Ecto neural progenitor cell (in vitro differentiated cells): ENCODE results near the gene STK40.
A peak's percentile ranks its signal among the peaks of the same experiment; 100 is the strongest.

Experiments
- DNase-seq: peaks from one replicate; pipeline ENCODE4 v3.0.0-alpha.2; 2018; ENCODE audit warnings: low spot score

STK40 gene

DNA sequence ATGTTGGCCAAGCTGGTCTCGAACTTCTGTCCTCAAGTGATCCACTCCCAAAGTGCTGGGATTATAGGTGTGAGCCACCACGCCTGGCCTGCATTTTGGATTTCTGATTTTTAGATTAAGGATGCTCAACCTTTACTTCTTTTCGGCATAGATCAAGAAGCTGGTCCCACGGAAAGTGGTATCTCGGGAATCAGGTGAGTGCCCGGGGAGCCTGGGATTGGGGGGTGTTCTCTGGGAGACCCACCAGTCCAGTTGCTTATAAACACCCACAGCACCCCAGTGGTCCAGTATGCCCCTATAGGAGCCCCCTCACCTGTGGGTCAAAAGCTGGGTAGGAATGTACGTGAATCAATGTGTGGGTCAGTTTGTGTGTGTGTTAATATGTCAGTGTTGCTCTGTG lies 76.3 kb downstream of the STK40 start:
- DNase-seq, result no peak

GRCh38 chr1:36307601-36308330 lies 78.0 kb downstream of the STK40 start:
- DNase-seq, result peak; percentile 49

DNA sequence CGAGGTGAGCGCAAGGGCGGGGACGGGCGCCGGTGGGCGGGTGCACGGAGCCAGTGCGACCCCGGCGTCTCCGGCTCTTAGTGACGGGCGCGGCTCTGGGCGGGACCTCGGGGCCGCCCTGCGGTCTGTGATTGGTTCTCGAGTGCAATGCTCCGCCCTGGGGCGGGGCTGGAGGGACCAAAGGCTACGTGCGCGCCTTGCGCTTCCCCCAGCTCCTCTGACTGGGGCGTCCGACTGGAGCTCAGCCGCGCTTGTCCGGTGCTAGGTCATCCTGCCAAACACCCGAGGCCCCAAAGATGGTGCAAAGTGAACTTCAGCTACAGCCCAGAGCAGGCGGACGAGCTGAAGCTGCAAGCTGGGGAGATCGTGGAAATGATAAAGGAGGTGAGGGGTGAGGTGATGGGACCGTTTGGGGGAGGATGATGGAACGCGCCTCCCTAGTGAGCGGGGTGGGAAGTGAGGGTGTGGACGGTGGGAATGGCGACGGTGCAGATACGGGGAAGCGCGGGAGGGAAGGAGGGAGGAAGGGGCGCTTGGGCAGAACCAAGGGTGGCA lies 78.7 kb downstream of the STK40 start:
- peak; percentile 97 for DNase-seq

DNA sequence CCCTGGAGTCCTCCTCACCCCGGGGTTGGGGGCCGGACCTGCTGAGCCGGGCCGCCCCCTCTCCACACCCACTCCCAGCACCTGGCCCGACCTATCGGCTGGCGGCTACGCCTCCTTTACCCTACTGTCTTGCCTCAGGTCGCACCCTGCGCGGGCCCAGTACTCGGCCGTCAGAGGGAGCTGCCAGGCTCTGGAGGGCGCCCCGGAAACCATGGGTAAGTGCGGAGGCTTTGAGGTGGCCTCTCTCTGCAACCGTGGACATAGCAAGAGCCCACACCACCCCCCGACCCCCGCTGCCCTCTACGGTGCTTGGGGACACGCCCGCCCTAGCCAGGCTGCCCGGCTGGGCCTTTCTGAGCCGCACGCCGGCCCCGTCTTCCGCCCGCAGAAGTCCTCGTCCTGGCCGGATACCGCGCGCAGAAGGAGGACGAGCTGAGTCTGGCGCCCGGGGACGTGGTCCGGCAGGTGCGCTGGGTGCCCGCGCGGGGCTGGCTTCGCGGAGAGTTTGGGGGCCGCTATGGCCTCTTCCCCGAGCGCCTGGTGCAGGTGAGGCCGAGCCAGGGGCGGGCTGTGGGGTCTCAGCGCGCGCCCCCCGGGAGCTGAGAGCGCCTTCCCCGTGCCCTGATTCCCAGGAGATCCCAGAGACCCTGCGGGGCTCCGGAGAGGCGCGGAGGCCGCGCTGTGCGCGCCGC lies 79.4 kb downstream of the STK40 start, which contains the start of gene SH3D21:
TSS of gene SH3D21 (plus strand) at position 159 of the 692 bp plus-strand sequence. CDS start at position 212, 53 bp downstream.
- DNase-seq, result peak; percentile 80

GRCh38 chr1:36305915-36306209 lies 79.9 kb downstream of the STK40 start:
- no peak for DNase-seq

DNA sequence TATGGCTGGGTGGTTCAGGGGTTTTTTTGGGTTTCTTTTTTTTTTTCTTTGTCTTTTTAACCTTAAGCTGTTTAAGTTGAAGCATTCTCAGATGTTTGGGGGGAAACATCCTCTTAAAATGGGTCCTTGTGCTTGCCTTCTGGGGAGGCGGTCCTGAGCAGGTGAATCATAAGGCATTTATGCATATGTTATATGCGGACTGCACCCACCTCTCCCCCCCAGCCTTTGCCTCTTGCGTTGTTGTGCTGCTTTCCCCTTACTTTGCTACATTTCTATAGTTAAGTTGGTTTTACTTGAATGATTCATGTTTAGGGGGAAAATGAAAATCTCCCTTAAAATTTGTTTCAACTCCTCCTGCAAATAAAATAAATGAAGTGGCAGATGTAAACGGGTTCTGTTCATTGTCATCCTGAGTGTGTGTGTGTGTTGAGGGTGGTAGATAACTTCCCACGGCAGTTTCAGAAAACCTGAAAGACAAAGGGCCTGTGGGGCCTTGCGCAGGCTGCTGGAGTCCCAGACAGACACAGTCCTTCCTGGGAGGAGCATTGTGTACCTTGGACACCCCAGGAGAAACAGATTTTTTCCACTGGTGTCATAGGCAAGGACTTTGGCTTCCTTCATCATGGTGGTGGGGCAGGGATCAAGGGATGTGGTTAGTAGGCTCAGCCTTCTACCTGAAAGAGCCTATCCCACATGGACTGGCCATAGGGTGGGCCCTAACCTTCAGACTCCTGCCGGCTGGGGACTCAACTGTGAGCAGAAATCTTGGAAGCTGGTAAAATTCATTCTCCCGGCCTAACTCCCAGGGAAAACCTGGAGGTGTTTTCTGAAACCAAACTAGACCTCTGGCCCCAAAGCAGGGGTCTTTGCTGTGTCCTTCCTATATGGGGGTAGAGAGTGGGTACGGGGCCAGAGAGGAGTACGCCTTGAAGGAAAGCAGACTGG lies 80.5 kb downstream of the STK40 start:
- DNase-seq, result no peak

GRCh38 chr1:36304521-36304920 lies 81.2 kb downstream of the STK40 start:
- no peak for DNase-seq

DNA sequence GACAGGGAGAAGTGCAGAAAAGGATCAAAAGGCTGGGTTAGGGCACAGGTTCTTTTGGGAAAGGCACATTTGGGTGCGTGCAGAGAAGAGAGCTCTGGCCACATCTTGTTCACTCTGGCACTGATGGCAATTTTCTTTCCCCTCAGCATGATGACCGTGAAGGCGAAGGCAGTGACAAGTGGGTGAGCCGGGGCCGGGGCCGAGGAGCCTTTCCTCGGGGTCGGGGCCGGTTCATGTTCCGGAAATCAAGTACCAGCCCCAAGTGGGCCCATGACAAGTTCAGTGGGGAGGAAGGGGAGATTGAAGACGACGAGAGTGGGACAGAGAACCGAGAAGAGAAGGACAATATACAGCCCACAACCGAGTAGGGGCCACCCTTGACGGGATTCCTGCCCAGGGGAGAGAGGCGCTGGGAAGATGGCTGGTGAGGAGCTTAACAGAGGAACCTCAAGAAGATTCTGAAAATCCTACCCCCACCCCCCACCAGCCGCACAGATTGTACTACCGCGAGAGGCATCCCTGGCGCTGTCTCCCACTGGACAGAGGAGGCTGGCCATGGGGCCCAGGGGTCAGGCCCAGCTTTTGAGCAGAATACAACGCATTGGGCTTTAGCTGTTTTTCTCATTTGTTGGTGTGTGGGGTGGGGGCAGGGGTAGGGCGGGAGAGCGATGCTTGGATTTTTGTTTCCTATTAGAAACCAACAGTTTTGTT lies 81.9 kb downstream of the STK40 start:
- no peak for DNase-seq

- DNase-seq, result no peak
Observed at GRCh38 chr1:36303244-36303643, 82.5 kb downstream of the STK40 start.

GRCh38 chr1:36301220-36301619 lies 84.5 kb downstream of the STK40 start:
- DNase-seq, result no peak

DNA sequence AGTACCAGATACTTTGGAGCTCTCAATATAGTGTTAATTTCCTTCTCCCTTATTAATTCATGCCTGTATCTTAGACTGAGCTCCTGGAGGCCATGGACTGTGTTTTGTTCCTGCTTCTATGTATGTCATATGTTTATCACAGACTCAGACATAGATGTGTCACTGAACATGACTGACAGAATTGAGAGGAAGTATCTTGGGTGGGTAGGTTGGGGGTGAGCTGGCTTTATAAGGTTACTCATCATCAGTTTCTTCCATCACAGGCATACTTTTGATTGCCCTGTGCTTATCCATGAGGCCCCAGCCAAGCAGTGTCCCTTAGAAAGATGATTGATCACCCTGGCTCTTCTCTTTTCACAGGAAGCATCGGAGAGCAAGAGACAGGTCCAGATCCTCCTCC lies 85.2 kb downstream of the STK40 start:
- no peak for DNase-seq

DNA sequence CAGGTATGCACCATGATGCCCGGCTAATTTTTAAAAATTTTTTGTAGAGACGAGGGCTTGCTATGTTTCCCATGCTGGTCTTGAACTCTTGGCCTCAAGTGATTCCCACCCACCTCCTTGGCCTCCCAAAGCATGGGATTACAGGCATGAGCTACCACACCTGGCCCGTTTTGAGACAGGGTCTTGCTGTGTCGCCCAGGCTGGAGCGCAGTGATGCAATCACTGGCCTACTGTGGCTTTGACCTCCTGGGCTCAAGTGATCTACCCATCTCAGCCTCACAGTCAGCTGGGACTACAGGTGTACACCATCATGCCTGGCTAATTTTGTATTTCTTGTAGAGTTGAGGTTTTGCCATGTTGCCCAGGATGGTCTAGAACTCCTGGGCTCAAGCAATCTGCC lies 87.1 kb downstream of the STK40 start:
- DNase-seq, result no peak

DNA sequence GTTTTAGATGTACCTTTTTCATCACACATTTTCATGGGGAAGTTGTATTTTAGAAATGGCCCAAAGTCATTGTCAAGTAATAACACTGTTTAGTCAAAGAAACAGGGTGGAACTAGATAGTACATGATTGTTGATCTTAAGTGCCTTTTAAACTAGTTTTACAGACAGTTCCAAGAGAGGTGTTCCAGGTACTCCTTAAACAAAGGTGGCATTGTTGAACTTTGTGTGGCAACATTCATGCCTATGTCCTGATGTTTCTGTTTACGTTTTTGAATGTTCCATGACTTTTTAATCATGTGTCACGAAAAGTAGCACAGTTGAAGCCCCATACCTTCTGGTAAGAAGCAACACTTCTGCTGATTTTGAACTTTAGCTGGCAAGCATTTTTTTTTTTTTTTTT lies 88.7 kb downstream of the STK40 start:
- no peak for DNase-seq

GRCh38 chr1:36295390-36295789 lies 90.3 kb downstream of the STK40 start:
- DNase-seq, result no peak
